Muscle layer of colon (tissue), 2 donors: ENCODE data around the gene HLA-DMA.

Source experiments
- H3K27ac ChIP-seq: one replicate; pipeline ENCODE4 v1.7.0; 2013; ENCODE audit warnings: low read depth, mild to moderate bottlenecking, low read length, moderate library complexity
- H3K27me3 ChIP-seq, 2 donors: one replicate each; pipeline ENCODE4 v1.7.0; 2013; ENCODE audit warnings: low read length in 2 of 2, mild to moderate bottlenecking in 2 of 2; ENCODE audit not compliant: insufficient read depth in 2 of 2, control insufficient read depth in 1 of 2
- H3K36me3 ChIP-seq: one replicate; pipeline ENCODE4 v1.7.0; 2013; ENCODE audit warnings: mild to moderate bottlenecking, low read length; ENCODE audit not compliant: insufficient read depth
- H3K4me1 ChIP-seq: one replicate; pipeline ENCODE4 v1.7.0; 2013; ENCODE audit warnings: mild to moderate bottlenecking, low read length; ENCODE audit not compliant: insufficient read depth
- H3K4me3 ChIP-seq, 2 donors: one replicate each; pipeline ENCODE4 v1.7.0; 2013; ENCODE audit warnings: low read length in 2 of 2, low read depth in 1 of 2, mild to moderate bottlenecking in 1 of 2, moderate library complexity in 1 of 2
- H3K9ac ChIP-seq: one replicate; pipeline ENCODE4 v1.7.0; 2013; ENCODE audit warnings: low read length
- H3K9me3 ChIP-seq: one replicate; pipeline ENCODE4 v1.7.0; 2013; ENCODE audit warnings: mild to moderate bottlenecking, low read length
- donor health status: abdominal sarcoma.
- donor health status: Adenocarcinoma of cecum.

HLA-DMA gene

GRCh38 chr6:32973144-32974015 lies 20.5 kb upstream of the HLA-DMA start:
- no peaks in the 10 kb centered on the region for H3K27me3 ChIP-seq
- H3K4me1 ChIP-seq: peaks cover 25% of the 10 kb centered on the region
- H3K36me3 ChIP-seq: peaks cover 49% of the 10 kb centered on the region
- H3K9me3 ChIP-seq: no peaks in the 10 kb centered on the region
- peak overlapping the region; percentile 69 for H3K9ac ChIP-seq
- H3K27ac ChIP-seq: peak overlapping the region; percentile 82
- H3K4me3 ChIP-seq: peak overlapping the region; percentile 82 to 83

- Histone ChIP-seq H3K27me3 (no peaks in the 10 kb centered on the region), H3K9ac (peak overlapping the region; percentile 69), H3K4me1 (peaks cover 27% of the 10 kb centered on the region), H3K27ac (peak overlapping the region; percentile 82), H3K9me3 (no peaks in the 10 kb centered on the region), H3K36me3 (peaks cover 42% of the 10 kb centered on the region), H3K4me3 (peak overlapping the region; percentile 82 to 83)
These were observed 19.7 kb upstream of the HLA-DMA start for GRCh38 chr6:32972353-32973143.

GRCh38 chr6:32971581-32972352 lies 18.9 kb upstream of the HLA-DMA start:
- H3K36me3 ChIP-seq: peaks cover 34% of the 10 kb centered on the region
- H3K4me3 ChIP-seq: peak overlapping the region; percentile 82 to 99
- peak overlapping the region; percentile 100 for H3K9ac ChIP-seq
- peaks cover 35% of the 10 kb centered on the region for H3K4me1 ChIP-seq
- no peaks in the 10 kb centered on the region for H3K9me3 ChIP-seq
- no peaks in the 10 kb centered on the region for H3K27me3 ChIP-seq
- H3K27ac ChIP-seq: peak overlapping the region; percentile 100

GRCh38 chr6:32971242-32971580 lies 18.3 kb upstream of the HLA-DMA start:
- H3K9ac ChIP-seq: peak overlapping the region; percentile 100
- H3K27ac ChIP-seq: peak overlapping the region; percentile 100
- peak overlapping the region; percentile 80 to 99 for H3K4me3 ChIP-seq
- peaks cover 28% of the 10 kb centered on the region for H3K36me3 ChIP-seq
- no peaks in the 10 kb centered on the region for H3K27me3 ChIP-seq
- peaks cover 34% of the 10 kb centered on the region for H3K4me1 ChIP-seq
- H3K9me3 ChIP-seq: no peaks in the 10 kb centered on the region

GRCh38 chr6:32970413-32971241 lies 17.7 kb upstream of the HLA-DMA start:
- H3K9ac ChIP-seq: peak overlapping the region; percentile 100
- peaks cover 29% of the 10 kb centered on the region for H3K4me1 ChIP-seq
- H3K4me3 ChIP-seq: peak overlapping the region; percentile 84 to 99
- H3K36me3 ChIP-seq: peaks cover 22% of the 10 kb centered on the region
- no peaks in the 10 kb centered on the region for H3K27me3 ChIP-seq
- H3K27ac ChIP-seq: peak overlapping the region; percentile 100
- no peaks in the 10 kb centered on the region for H3K9me3 ChIP-seq

- Histone ChIP-seq H3K27ac (peak overlapping the region; percentile 100), H3K27me3 (no peaks in the 10 kb centered on the region), H3K4me1 (peaks cover 21% of the 10 kb centered on the region), H3K9me3 (no peaks in the 10 kb centered on the region), H3K9ac (peak overlapping the region; percentile 97), H3K4me3 (peak overlapping the region; percentile 84 to 98), H3K36me3 (peaks cover 15% of the 10 kb centered on the region)
These were observed 17.0 kb upstream of the HLA-DMA start for GRCh38 chr6:32969685-32970412.

GRCh38 chr6:32968867-32969684 lies 16.2 kb upstream of the HLA-DMA start:
- Histone ChIP-seq H3K9ac (peak overlapping the region; percentile 97), H3K4me3 (peak overlapping the region; percentile 84 to 98), H3K27ac (peak overlapping the region; percentile 100), H3K4me1 (peaks cover 14% of the 10 kb centered on the region), H3K36me3 (peaks cover 7% of the 10 kb centered on the region), H3K27me3 (no peaks in the 10 kb centered on the region), H3K9me3 (no peaks in the 10 kb centered on the region)

GRCh38 chr6:32968093-32968866 lies 15.4 kb upstream of the HLA-DMA start, which contains the start of gene BRD2:
TSS of gene BRD2 (plus strand) at chr6:32968594. CDS start at chr6:32972899, 4,305 bp downstream.
- Histone ChIP-seq H3K4me1 (peaks cover 14% of the 10 kb centered on the region), H3K9ac (peak within 1 kb of the TSS; percentile 97), H3K9me3 (no peaks in the 10 kb centered on the region), H3K27me3 (no peaks in the 10 kb centered on the region), H3K36me3 (peaks cover 7% of the 10 kb centered on the region), H3K4me3 (peak within 1 kb of the TSS; percentile 84 to 98), H3K27ac (peak within 1 kb of the TSS; percentile 100)
